Measurements from ENCODE around the gene ANP32E. TPM values are rescaled to one million over a fixed set of nuclear protein-coding genes. Genes with fewer than 3 reads are reported as not detected.

ANP32E gene
- total and polyA plus RNA-seq, 2 of the 13 experiments (the other 11 are each of a cell fraction or from before 2014, with no cell fraction given), result 10.3 to 53.0 TPM

GRCh38 chr1:150257624-150258585 is 22.0 kb upstream of the ANP32E start, which contains the start of gene CA14:
TSS of gene CA14 (plus strand) at chr1:150257774. CDS start at chr1:150258129, 355 bp downstream.
- H3K4me2 ChIP-seq (ENCODE audit: low read depth, low read length), result peak within 1 kb of the TSS; percentile 98
- peak within 1 kb of the TSS; percentile 68 to 79 (median 78) for H3K4me3 ChIP-seq (replicated peaks in 1 of 3; ENCODE audit: insufficient read depth in 1 of 3, low read depth in 2 of 3, low read length in 3 of 3)
- no TSS peak for BruUV-seq (replicated peaks)
- TF ChIP-seq SKIL (CRISPR knock-in tag; IDR thresholded peaks at IDR 0.05; ENCODE audit: borderline replicate concordance), result no peak
- TF ChIP-seq POLR2A (IDR thresholded peaks at IDR 0.05; ENCODE audit: insufficient read depth in 1 of 2, low read depth in 2 of 2, low read length in 2 of 2), result 0 out of 4 replicates have a peak, but pooled peaks of 1 of the 2 experiments have one; percentile 11
- peak; percentile 49 for TF ChIP-seq PAXIP1 (CRISPR knock-in tag; conservative IDR thresholded peaks at IDR 0.05)
- no peak for TF ChIP-seq LCORL (IDR thresholded peaks at IDR 0.05)
- TF ChIP-seq LCORL (CRISPR knock-in tag; IDR thresholded peaks at IDR 0.05), result peak; percentile 79
- no peak for TF ChIP-seq SNRNP70 (IDR thresholded peaks at IDR 0.05; ENCODE audit: low read depth, low read length)
- peak; percentile 68; the same call in 1 of the 2 replicates for TF ChIP-seq ZNF543 (CRISPR knock-in tag; IDR thresholded peaks at IDR 0.05)
- TF ChIP-seq ZBTB7B (CRISPR knock-in tag; IDR thresholded peaks at IDR 0.05), result no peak
- 0 out of 2 replicates have a peak, but pooled peaks have one; percentile 38 for TF ChIP-seq POGK (CRISPR knock-in tag; conservative IDR thresholded peaks at IDR 0.05)
- TF ChIP-seq DZIP1 (CRISPR knock-in tag; IDR thresholded peaks at IDR 0.05), result peak; percentile 40; the same call in 1 of the 2 replicates
- peak; percentile 61 for TF ChIP-seq ZNF263 (CRISPR knock-in tag; IDR thresholded peaks at IDR 0.05)

More at GRCh38 chr1:150257624-150258585, 22.0 kb upstream of the ANP32E start, which contains the start of gene CA14:
- Histone ChIP-seq H3K79me2 (ENCODE audit: insufficient read depth, low read length) (no peaks in the 10 kb centered on the region), H3K36me3 (replicated peaks in 1 of 2; ENCODE audit: control insufficient read depth in 1 of 2, insufficient read depth in 2 of 2, low read length in 2 of 2) (no peaks in the 10 kb centered on the region), H3K9me3 (ENCODE audit: low read length) (no peaks in the 10 kb centered on the region), H3K9ac (ENCODE audit: insufficient read depth, low read depth, low read length) (peak within 1 kb of the TSS; percentile 75), H2AFZ (ENCODE audit: low read length) (peak within 1 kb of the TSS; percentile 65), H3K27ac (ENCODE audit: extremely low read length, insufficient read depth, low read length) (peak within 1 kb of the TSS; percentile 73), H3K27me3 (ENCODE audit: control insufficient read depth in 1 of 2, insufficient read depth in 2 of 2, low read length in 2 of 2) (no peaks in the 10 kb centered on the region; a peak in 1 of 5 replicates), H4K20me1 (ENCODE audit: insufficient read depth, low read length) (no peaks in the 10 kb centered on the region), H3K4me1 (ENCODE audit: insufficient read depth, low read length) (peaks cover 52% of the 10 kb centered on the region)
- CTCF ChIA-PET (ENCODE audit: low intra/inter-chr PET ratio, low total read pairs), result interaction anchor here (0.6 to 0.8 kb wide), 2 partner anchors 23 to 172 kb away, joined by 3 read pairs; no protein-coding TSS in a partner anchor
- DNase-seq (ENCODE audit: low spot score) (no peak), ATAC-seq (peak; percentile 61), FAIRE-seq (peak; percentile 67)
- in situ Hi-C loops (cut with HindIII; ENCODE audit: extremely low pct_ligation_motif_present, low pct_unique_long_range_greater_than_20kb) (loop anchor here (5.0 to 10.0 kb wide), 3 partner anchors 39 to 277 kb away; no protein-coding TSS in a partner anchor), intact Hi-C loops (cut with micrococcal nuclease; ENCODE audit: unreplicated experiment) (loop anchor here (1.0 to 10.0 kb wide), 2 partner anchors 35 to 297 kb away; partner anchors contain the start of gene MRPS21)
- POLR2A ChIA-PET, result interaction anchor here (0.6 to 5.0 kb wide), 11 partner anchors 11 to 322 kb away, joined by 3 to 32 read pairs (median 6); partner anchors contain the start of genes APH1A, C1orf54, MCL1 and PRPF3
- under 1% methylated on average over 13 of the region's 13 CpGs for WGBS (ENCODE audit: low lambda C conversion rate)
